ENCODE measurements around the gene TIGIT.

Gene TIGIT

GRCh38 chr3:114307222-114307830 is 13.5 kb downstream of the TIGIT start:
- H3K4me3 ChIP-seq (replicated peaks; ENCODE audit: insufficient read depth, low read length), result no peak overlapping the region
- TF ChIP-seq CTCF (IDR thresholded peaks at IDR 0.05; ENCODE audit: insufficient read depth, low read length), result no peak
- no peak for TF ChIP-seq GABPA (IDR thresholded peaks at IDR 0.05; ENCODE audit: low read depth)
- no peak for TF ChIP-seq POLR2AphosphoS5 (IDR thresholded peaks at IDR 0.05; ENCODE audit: low read depth)
- TF ChIP-seq REST (IDR thresholded peaks at IDR 0.05; ENCODE audit: insufficient replicate concordance, low read depth), result no peak
- no peak for TF ChIP-seq SPI1 (IDR thresholded peaks at IDR 0.05; ENCODE audit: borderline replicate concordance, low read depth)
- no peak overlapping the region for H3K27ac ChIP-seq (replicated peaks)
- DNase-seq (ENCODE audit: low read depth in 1 of 2, low spot score in 1 of 2), result no peak
- no peaks in the 10 kb centered on the region for H3K27me3 ChIP-seq (ENCODE audit: insufficient read depth, poor library complexity, severe bottlenecking)

- Histone ChIP-seq H3K27ac (replicated peaks) (no peak overlapping the region), H3K27me3 (ENCODE audit: insufficient read depth, poor library complexity, severe bottlenecking) (no peaks in the 10 kb centered on the region), H3K4me3 (replicated peaks; ENCODE audit: insufficient read depth, low read length) (no peak overlapping the region)
- DNase-seq (ENCODE audit: low read depth in 1 of 2, low spot score in 1 of 2), result no peak
- TF ChIP-seq REST (IDR thresholded peaks at IDR 0.05; ENCODE audit: insufficient replicate concordance, low read depth) (no peak), CTCF (IDR thresholded peaks at IDR 0.05; ENCODE audit: insufficient read depth, low read length) (no peak), GABPA (IDR thresholded peaks at IDR 0.05; ENCODE audit: low read depth) (no peak), SPI1 (IDR thresholded peaks at IDR 0.05; ENCODE audit: borderline replicate concordance, low read depth) (no peak), POLR2AphosphoS5 (IDR thresholded peaks at IDR 0.05; ENCODE audit: low read depth) (no peak)
These were observed 14.0 kb downstream of the TIGIT start for GRCh38 chr3:114307832-114308231.

- Histone ChIP-seq H3K4me3 (replicated peaks; ENCODE audit: insufficient read depth, low read length) (no peak overlapping the region), H3K27me3 (ENCODE audit: insufficient read depth, poor library complexity, severe bottlenecking) (no peaks in the 10 kb centered on the region), H3K27ac (replicated peaks) (no peak overlapping the region)
- TF ChIP-seq GABPA (IDR thresholded peaks at IDR 0.05; ENCODE audit: low read depth), result no peak
- no peak for TF ChIP-seq CTCF (IDR thresholded peaks at IDR 0.05; ENCODE audit: insufficient read depth, low read length)
- no peak for TF ChIP-seq REST (IDR thresholded peaks at IDR 0.05; ENCODE audit: insufficient replicate concordance, low read depth)
- no peak for TF ChIP-seq POLR2AphosphoS5 (IDR thresholded peaks at IDR 0.05; ENCODE audit: low read depth)
- TF ChIP-seq SPI1 (IDR thresholded peaks at IDR 0.05; ENCODE audit: borderline replicate concordance, low read depth), result no peak
- DNase-seq (ENCODE audit: low read depth in 1 of 2, low spot score in 1 of 2), result no peak
These were observed 14.5 kb downstream of the TIGIT start for GRCh38 chr3:114308377-114308776.

All from HL-60 (cell line).